NCI-H446 (cell line): Measurements from ENCODE around the gene ZNF362.
"Not testable (repeated sequence)": the region's sequence is repeated elsewhere in the genome, so short reads cannot be mapped to it uniquely, and the experiment has no call there.

Experiments used
- DNase-seq, 2 experiments: peaks; one replicate each; lab custom pipeline; 2025; lab: John Stamatoyannopoulos, UW

The ZNF362 gene

GRCh38 chr1:33306653-33307493, 50.6 kb downstream of the ZNF362 start:
- no peak for DNase-seq

GRCh38 chr1:33307494-33307864, 51.2 kb downstream of the ZNF362 start:
- no peak for DNase-seq

GRCh38 chr1:33309351-33309750, 53.1 kb downstream of the ZNF362 start:
- not testable (repeated sequence) for DNase-seq

GRCh38 chr1:33310702-33311101, 54.4 kb downstream of the ZNF362 start:
- DNase-seq: no peak

GRCh38 chr1:33311706-33312412, 55.6 kb downstream of the ZNF362 start:
- no peak for DNase-seq

- no peak for DNase-seq
Measured at GRCh38 chr1:33312413-33312749, 56.1 kb downstream of the ZNF362 start.

GRCh38 chr1:33314416-33314815, 58.1 kb downstream of the ZNF362 start:
- no peak for DNase-seq

- no peak for DNase-seq
Measured at GRCh38 chr1:33316601-33317000, 60.3 kb downstream of the ZNF362 start.

GRCh38 chr1:33317354-33317753, 61.1 kb downstream of the ZNF362 start:
- no peak for DNase-seq

- DNase-seq: no peak
Measured at GRCh38 chr1:33317946-33318345, 61.7 kb downstream of the ZNF362 start.

- DNase-seq: no peak
Measured at GRCh38 chr1:33319186-33319948, 63.1 kb downstream of the ZNF362 start.

GRCh38 chr1:33319949-33320618, 63.8 kb downstream of the ZNF362 start:
- no peak for DNase-seq

GRCh38 chr1:33320619-33321165, 64.4 kb downstream of the ZNF362 start, which contains the start of gene A3GALT2:
Gene A3GALT2 (minus strand): TSS chr1:33321098. CDS start chr1:33321098, 0 bp downstream.
- DNase-seq: no peak

- DNase-seq: no peak
Measured at GRCh38 chr1:33321178-33321577, 64.9 kb downstream of the ZNF362 start.

GRCh38 chr1:33322109-33322508, 65.8 kb downstream of the ZNF362 start:
- no peak for DNase-seq

GRCh38 chr1:33322870-33323585, 66.7 kb downstream of the ZNF362 start:
- no peak for DNase-seq

GRCh38 chr1:33323663-33324477, 67.6 kb downstream of the ZNF362 start:
- no peak for DNase-seq

- no peak for DNase-seq
Measured at GRCh38 chr1:33324677-33325575, 68.6 kb downstream of the ZNF362 start.

GRCh38 chr1:33326785-33327184, 70.5 kb downstream of the ZNF362 start:
- DNase-seq: no peak
